Inflammatory macrophage (primary cell): ENCODE results near the gene FERMT1.
"Not testable (repeated sequence)": the region's sequence is repeated elsewhere in the genome, so short reads cannot be mapped to it uniquely, and the experiment has no call there.

Experiments
- DNase-seq, 2 donors: peaks; one replicate each; pipeline ENCODE4 v3.0.0-alpha.2; 2020 to 2022

FERMT1 gene

DNA sequence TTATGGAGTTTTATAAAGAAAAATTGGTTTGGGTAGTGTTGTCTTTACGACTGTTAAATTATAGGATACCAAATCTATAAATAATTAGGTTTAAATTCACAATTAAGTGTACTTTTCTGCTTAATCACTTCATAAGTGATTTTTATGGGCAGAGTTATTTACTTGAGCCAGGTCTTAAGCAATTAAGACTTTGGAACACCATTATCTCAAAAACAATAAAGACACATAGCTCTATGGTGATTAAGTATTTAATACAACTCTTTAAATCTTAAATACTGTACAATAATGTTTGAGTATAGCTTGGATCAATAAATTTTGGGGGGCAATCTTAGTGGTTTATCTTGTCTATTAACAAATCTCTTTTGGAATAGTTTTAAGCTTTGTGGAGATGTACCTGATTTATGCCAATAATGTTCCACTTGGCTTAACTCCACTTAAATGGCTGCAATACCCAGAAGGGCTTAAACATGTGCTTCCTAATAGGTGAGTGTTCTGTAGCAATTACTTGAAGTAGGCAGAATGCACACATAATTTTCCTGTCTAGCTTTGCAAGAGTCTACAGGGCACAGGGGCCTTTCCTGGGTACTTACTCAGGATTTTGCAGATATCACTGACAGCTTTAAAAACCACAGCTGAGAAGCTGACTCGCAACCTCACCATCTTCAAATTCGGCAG lies 7.5 kb downstream of the FERMT1 start:
- DNase-seq: no peak

DNA sequence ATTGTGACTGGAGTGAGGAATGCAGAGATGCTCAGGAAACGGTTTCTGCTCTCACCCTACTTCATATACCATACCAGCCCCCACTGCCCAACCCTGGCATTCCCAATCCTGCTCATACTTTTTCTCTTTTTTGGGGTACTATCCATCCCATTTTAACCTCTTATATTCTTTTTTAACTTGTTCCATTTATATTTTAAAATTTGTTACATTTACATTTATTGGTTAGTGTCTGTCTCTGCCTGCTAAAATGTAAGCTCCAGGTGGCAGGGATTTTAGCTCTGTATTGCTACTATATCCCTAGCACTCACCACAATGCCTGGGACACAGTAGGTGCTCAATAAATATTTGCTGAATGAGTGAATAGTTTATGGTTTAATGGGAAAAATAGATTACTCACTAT lies 8.1 kb downstream of the FERMT1 start:
- DNase-seq: no peak

DNA sequence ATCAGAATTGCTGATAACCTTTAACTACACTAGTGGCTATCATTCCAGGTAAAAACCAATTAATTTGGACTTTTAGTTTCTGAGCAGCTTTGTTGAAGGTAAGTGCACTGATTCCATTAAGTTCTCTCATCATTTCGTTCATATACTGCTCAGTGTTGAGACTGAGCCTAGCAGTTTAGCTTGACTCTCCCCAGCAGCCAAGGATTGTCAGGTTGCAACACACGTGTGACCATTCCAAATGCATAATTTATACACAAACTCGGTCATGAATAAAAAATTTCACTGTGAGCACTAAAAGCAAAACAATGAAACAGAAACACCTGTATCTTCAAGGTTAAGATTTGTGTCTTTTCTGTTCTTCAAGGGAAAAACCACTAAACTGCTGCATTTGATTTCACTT lies 8.9 kb downstream of the FERMT1 start:
- no peak for DNase-seq

DNA sequence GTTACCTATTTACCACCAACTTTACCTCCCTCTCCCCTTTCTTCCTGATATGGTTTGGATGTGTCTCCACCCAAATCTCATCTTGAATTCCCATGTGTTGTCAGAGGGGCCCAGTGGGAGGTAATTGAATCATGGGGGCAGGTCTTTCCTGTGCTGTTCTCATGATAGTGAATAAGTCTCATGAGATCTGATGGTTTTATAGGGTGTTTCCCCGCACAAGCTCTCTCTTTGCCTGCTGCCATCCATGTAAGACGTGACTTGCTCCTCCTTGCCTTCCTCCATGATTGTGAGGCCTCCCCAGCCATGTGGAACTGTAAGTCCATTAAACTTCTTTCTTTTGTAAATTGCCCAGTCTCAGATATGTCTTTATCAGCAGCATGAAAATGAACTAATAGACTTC lies 9.9 kb downstream of the FERMT1 start:
- not testable (repeated sequence) for DNase-seq

DNA sequence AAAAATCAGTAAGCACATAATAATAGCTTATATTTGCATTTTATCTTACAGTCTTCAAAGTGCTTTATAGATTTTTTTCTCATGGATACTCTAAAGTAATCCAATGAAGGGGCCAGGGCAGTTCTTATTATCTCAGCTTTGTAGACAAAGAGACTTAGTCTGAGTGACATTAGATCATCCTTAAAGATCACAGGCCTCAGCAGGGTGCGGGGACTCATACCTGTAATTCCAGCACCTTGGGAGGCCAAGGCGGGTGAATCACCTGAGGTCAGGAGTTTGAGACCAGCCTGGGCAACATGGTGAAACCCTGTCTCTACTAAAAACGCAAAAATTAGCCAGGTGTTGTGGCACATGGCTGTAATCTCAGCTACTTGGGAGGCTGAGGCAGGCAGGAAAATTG lies 14.5 kb downstream of the FERMT1 start:
- no peak for DNase-seq

DNA sequence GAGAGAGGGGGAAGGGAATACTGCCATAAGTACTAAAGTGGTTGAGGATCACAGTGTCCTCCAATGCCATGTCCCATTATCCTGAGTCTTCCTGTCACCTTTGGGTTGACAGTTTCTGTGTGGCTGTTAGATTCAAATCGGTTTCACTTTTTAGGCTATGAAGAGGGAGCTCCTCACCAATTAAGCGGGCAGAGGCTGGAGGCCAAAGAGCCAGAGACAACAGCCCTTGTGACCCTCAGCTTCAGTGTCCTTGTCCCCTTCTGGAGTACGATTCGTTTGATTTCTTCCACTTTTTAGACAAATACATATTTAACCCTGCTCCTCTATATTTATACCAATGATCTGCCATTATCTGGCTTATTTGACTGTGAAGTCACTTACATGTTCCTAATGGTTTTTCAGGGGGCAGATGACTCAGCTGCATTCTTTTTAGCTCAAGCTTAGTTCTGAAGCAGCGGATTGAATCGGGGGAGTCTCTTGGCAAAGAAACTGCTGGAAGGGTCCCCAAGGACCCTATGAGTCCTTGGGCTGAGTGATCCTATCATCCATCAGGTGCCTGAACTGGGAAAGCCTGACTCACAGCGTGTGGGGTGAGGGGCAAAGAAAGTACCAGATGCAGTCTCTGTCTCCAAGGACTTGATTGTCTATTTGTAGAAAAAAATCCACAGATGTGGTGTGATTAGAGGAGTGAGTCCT lies 18.2 kb downstream of the FERMT1 start:
- no peak for DNase-seq

DNA sequence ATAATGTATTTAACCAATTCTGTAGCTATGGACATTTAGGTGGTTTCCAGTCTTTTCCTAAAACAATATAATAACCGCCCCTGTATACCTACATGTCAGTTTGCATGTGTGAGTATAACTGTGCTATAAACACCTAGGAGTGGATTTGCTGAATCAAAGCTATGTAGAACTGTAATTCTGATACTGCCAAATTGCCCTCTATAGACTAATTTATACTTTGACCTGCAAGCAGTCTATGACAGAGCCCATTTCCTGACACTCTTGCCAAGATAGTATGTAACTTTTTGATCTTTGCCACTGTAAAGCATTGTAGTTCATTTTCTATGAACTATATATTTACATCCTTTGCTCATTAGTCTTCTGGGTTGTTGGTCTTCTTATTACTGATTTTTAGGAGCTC lies 19.5 kb downstream of the FERMT1 start:
- no peak for DNase-seq

DNA sequence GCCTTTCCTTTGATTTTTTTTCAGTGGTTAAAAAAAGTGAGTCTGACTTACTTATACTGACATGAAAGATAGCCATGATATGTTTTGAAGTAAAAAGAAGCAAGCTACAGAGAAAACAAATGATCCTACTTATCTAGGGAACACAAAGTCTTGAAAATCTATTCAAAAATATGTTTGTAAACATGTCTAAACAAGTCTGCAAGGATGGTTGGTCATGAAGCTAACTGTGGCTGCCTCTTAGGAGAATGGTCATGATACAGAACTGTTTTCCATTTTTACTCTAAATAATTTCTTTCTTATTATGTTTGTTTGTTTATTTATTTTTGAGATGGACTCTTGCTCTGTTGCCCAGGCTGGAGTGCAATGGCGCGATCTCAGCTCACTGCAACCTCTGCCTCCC lies 21.5 kb downstream of the FERMT1 start:
- DNase-seq: no peak

DNA sequence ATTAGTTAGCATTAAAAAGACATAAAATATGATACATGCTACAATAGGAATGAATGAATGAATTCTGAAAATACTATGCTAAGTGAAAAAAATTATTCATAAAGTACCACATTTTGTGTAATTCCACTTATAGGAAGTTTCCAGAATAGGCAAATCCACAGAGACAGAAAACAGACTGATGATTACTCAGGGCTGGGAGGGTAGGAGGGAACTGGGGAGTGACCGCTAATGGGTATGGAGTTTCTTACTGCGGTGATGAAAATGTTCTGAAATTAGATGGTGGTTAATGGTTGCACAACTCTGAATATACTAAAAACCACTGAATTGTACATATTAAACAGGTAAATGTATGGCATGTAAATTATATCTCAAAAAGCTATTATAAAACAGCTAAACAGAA lies 22.6 kb downstream of the FERMT1 start:
- peak; percentile 19 to 55 for DNase-seq

DNA sequence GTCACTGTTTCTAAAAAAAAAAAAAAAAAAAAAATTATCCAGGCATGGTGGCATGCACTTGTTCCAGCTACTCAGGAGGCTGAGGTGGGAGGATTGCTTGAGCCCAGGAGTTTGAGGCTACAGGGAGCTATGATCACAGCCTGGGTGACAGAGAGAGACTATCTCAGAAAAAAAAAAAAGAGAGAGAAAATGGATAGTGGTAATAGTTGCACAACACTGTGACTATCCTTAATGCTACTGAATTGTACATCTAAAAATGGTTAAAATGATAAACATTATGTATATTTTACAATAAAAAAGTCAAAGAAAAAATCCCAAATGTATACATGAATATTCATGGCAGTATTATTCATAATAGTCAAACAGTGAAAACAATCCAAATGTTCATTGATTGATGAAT lies 23.0 kb downstream of the FERMT1 start:
- DNase-seq: no peak

DNA sequence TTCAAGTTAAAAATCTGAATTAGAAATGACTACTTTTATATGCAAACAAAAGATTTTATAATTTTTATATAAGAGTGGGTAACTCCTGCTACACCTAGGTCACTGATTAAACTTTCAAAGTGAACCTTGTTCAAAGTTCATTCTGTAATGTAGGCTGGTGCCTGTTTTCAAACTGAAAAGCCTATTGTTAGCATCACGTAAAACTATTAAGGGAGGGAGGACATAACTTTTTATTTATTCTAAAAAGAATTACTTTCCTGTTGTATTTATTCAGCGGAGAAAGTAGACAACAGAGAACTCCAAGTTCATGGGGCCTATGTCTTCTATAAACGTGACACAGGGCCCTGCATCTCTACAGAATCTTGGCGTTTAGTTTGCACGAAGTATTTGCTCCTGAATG lies 27.4 kb downstream of the FERMT1 start:
- no peak for DNase-seq

DNA sequence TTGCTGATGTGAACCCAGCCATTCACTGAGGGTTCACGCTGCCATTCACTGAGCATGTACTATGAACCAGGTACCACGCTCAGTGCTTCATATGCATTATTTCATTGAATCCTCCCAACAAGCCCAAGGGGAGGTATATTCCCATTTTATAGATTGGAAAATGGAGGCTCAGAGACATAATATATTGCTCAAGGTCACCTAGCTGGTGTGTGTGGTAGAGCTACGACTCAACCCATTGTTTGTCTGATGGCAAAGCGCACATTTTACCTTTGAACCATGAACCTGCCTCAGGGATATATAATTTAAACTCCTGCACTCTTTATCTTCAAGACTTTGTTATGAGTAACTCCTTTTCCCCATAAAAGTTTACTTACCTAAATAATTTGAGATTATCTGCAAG lies 28.3 kb downstream of the FERMT1 start:
- no peak for DNase-seq

DNA sequence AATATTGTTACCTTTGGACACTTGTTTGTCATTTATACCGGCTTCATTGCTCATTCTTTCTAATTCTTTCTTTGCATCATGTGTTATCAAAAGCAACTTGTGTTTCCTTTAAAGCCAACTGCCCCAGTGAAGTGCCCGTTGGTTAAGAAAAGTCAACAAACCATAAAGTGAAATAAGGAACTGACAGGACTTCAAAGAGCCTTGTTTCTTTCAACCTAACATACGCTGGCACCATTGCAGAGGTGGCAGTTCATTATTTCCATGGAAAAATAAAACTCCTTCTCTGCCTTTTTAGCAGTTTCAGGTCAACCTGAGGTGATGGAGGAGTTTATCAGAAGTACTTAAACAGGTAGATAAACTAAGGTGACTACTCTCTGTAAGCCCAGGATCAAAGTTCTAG lies 28.8 kb downstream of the FERMT1 start:
- DNase-seq: no peak

DNA sequence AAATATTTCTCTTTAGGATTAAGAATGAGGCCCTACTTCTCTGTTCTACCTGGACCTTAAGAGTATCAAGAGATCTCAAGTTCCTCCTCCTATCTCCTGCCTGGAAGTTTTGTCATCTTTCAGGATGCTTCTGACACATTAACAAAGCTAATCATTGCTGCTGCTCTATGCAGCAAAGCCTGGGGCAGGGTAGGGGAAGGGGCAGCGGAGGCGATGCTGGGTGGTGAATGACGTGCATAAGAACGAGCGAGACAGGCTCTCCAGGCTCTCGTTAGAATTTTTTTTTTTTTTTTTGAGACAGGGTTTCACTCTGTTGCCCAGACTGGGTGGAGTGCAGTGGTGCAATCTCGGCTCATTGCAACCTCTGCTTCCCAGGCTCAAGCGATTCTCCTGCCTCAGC lies 31.2 kb downstream of the FERMT1 start:
- DNase-seq: no peak

DNA sequence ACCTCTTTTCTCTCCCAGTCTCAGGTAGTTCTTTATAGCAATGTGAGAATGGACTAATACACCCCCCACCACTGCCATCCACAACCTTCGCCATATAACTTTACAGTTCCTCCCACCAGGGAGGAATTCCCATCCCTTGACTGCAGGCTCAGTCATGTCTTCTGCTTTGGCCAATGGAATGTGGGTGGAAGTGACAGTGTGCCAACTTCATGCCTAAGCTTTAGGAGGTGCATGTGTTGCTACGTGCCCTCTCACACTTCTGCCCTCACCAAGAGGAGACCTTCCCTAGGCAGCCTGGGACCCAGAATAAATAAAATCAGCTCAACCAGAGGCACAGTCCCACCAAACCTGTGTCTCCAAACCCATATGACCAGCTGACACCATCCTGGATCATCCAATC lies 36.0 kb downstream of the FERMT1 start:
- DNase-seq: no peak

DNA sequence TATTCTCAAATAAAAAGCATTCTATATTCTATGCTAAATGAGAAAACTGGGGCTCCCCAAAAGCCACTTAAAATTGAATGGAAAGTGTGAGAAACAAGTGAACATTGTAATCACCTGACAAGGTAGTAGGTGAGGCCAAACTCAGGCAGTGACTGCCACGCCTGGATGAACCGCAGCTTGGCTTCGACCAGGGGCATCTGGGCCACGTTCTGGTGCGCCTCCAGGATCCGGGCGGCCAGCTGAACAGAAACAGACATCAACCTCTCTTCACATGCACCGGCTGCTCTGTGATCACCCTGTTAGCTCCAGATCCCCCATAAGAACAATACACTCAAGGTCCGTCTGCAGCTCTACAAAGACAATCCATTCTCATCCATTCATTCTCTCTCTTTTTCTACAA lies 38.9 kb downstream of the FERMT1 start:
- no peak for DNase-seq

DNA sequence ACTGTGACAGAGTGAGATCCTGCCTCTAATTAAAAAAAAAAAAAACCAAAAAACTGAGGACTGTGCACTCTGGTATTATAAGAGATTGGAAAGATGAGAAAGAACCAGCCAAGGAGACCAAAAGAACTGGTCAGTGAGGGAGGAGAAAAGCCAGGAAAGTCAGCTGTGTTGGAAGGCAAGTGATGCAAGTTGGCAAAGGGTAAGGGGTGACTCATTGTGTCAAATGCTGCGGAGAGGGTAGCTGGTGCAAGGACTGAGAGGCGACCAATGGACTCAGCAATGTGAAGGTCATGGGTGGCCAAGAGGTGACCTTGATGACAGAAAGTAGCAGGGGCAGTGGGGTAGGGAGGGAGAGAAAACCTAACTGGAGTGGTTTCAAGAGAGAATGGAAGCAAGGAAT lies 41.6 kb downstream of the FERMT1 start:
- DNase-seq: no peak

DNA sequence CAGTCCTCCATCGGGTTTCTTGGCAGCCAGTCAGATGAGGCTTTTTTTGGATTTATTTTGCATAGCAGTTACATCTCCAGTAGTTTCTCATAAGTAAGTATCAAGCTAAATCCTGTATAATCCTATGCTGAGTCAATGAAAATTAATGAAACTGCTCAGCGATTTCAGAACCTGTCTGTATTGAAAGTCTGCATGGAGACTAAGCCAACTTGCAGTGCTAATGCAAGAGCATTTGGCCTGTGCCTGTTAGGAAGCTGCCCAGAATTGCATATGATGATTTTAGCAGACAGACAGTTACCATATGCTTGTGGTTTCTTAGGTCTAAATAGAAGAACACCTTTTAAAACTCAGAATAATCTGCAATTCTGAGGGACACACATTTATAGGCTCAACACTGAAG lies 43.8 kb downstream of the FERMT1 start:
- DNase-seq: no peak

DNA sequence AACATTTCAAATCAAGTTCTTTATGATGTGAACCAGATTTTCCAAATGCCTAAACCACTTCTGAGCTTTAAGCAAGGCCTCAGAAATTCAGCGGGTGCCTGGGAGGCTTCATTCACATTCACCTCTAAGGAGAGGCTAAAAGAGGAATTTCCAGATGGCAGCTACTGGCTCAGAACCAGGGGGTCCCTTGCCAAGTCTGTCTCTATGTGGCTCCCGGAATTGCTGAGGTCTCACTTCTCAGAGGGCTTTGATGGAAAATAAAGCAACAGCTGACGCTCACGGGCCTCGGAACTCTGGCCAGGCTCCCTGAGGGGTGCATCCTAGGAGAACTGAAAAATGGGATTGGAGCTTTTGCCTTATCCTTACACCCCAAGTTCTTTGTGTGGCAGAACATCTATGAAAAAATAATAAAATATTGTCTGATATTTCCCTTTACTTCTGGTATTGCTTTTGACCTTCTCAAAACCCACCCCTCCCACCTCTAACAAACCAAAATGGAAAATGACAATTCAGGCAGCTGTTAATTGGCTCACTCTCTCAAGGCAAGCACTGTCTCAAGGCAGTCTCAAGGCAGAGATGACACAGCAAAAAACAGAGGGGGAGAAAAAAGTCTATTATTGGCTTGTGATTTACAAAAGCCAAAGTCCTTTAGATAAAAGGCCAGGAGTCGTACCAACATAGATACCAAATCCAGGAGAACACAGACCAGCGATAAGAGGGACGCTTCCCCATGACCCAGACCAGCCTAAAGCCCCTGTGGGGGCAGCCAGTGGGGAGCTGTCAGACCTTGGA lies 47.2 kb downstream of the FERMT1 start:
- no peak for DNase-seq

DNA sequence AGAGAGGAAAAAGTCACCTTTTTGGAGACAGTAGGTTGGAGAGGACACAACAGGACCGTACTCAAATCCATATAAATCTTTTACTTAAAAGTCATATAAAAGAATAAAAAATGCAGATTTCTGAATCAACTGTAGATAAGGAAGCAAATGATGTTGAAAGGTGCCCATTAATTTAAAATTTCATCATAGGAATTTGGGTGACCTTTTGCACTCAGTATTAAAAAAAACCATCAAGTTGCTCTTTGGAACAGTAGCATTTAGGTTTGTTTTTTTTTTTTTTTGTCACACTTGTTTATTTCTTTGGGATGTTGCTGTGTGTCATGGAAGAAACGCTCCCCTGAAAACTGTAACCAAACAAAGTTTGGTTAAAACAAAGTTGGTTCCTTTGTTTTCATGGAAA lies 48.0 kb downstream of the FERMT1 start:
- no peak for DNase-seq

DNA sequence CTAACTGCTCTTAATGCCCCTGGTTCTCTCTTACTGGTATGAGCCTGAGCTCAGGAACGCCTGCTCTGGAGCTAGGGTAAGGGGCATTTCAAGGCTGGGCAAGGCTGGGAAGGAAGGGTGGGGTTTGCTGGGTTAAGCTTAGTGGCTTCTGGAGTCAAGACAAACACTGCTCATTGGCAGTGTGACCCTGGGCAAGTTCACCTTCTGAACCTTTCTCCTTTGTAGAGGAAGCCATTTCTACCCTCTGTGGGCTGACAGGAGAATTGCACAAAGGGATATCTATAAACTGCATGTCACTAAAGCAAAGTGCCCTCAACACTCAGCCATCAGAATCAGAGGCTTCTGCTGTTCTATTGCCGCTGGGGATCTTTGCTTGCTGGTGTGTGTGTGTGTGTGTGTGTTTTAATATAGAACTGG lies 48.7 kb downstream of the FERMT1 start:
- DNase-seq: peak; percentile 21 to 22

DNA sequence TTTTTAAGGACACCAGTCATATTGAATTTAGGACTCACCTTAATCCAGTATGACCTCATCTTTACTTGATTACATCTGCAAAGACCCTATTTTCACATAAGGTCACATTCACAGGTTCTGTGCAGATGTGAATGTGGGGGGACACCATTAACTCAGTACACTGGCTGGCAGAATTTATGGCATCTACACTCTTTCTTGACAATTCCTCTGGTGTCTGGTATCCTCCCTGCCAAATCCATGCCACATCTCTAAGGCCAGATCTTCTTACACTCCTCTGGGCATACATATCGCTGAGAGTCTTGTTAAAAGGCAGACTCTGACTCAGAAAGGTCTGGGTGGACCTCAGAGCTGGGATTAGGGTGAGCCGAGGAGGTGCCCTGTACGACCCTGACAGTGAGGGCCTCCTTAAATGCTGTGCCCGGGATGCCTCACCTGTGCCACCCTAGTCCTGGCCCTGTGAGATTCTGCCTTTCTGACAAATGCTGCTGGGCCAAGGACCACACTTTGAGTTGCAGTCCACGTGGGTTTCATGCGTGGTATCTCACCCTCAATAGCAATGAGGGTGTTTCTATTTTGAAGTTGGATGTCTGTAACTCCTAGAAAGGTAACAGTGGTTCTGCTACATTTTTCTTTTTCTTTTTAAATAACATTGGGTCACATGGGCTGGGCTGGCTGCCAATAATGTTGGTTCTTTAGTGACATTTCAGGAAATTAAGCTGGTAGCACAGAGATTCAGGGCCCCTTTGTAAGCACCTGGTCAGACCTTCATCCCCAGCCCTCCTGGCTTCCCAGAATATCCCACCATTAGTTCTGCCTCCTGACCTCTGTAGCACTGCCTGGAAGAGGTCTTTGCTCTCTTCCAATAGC lies 51.8 kb downstream of the FERMT1 start:
- DNase-seq: no peak

DNA sequence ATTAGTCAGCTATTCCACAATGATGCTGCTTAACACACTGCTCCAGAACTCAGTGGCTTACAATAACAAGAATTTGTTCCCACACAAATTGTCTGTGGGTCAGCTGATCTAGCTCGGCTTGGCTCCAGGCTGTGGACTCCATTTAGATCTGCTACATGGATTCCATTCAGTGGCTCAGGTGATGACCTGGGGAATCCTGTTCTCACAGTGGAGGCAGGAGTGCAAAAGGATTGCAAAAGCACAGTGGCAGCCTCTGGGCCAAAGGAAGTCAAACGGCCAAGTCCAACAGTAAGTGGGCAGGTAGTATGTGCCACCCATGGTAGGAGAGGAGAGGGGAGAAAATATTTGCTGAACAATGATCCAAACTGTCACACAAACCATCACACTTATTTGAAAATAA lies 53.2 kb downstream of the FERMT1 start:
- no peak for DNase-seq
